GM19193 (cell line): Measurements from ENCODE around the gene RAB13.

Source experiments
- POLR2A ChIP-seq: IDR thresholded peaks from 4 replicates; pipeline ENCODE4 v1.6.1; 2011; ENCODE audit not compliant: insufficient read depth, insufficient read length; ENCODE audit errors: extremely low read depth

RAB13 gene

DNA sequence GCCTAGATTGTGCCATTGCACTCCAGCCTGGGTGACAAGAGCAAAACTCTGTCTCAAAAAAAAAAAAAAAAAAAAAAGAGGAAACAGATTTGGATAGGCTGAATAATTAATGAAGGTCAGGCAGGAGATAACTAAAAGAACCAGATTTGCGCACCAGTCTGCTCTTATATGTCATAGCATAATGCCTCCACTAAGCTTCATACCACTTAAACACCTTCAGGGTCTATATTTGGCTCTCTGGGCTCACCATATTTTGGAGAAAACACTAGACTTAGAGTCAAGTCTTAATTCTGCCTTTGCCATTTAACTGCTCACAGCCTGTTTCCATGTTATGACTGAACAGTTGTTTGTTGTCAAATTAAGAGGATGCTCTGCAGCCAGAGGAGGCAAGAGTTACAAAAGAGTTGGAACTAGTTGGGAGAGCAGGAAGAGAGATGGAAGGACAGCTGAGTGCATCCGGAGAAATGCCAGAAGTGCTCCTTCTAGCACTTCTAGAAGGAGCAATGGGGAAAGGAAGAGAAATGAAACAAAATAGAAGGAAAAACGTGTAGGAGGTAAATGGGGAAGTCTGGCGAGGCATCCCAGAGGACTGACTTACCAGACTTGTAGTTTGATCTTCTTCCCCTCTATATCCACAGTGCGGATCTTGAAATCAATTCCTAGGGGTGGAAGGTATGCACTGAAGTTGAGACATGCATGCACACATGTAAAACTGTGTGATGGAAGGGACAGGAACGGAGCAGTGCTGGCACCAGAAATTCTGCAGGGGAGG lies 1.8 kb downstream of the RAB13 start:
- TF ChIP-seq POLR2A: no peak

DNA sequence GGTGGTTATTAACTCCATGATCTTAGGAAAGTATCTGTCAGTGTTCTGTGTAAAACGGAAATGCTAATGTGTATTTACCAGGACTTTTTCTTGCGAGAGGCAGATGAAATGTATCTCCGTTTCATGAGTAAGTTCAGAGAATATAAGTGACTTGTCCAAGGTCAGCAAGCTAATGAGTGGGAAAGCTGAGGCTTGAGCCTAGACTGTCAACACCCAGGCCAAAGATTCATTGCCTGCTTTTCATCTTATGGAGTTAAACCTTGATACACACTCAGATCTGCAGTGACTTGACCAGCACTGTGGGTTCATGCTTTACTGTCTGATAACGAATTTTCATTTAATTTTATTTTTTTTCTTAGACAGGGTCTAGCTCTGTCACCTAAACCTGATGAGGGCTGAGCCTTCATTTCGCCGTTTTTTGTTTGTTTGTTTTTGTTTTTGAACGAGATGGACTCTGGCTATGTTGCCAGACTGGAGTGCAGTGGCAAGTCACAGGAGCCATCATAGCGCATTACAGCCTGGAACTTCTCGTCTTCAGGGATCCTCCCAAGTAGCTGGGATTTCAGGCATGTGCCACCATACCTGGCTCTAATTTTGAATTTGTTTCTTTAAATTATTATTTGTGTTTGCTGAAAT lies 7.7 kb downstream of the RAB13 start:
- TF ChIP-seq POLR2A: no peak

DNA sequence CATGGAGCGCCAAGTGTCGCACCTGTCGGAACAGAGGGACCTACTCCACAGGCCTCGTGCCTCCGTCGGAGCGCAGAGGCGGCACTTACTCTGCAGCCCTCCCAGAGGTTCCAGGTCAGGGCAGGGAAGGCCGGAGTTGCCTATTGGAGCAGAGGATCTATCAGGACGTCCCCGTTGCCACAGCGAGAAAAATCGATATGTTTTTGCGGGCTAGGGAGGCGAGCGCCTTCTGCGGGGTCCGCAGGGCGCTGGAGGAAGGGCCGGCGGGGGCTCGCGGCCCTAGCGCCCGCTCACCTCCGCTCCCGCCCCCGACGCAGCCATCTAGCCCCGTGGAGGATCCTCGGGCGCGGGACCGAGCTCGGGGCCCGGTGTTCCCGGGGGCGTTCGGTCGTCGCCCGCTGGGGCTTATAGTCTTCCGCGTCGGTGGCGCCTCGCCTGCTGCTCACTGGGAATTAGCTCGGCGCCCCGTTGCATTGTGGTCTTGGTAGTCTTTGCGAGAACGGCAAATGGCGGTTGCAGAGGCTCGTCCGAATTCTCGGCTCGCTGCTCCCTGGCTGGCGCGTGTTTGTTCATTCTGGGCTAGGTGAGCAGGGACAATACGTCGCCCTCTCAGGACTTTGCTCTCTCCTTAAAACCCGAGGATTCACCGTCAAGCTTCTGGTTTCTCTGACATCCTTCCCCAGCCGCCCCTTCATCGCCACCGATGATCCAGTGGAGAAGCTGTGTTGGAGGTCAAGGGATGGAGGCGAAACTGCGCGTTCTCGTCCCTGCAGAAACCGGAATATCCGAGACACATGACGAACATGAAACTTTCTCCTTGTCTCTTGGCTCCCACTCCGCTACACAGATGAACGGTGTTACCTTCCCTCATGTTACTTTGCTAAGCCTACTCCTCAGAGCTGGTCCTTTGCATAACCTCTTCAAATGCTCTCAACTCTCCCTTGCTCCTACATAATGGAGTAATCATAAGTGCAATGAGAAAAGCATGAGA lies 8.6 kb downstream of the RAB13 start, which contains the start of gene JTB:
Gene JTB (minus strand): TSS at position 425 of the 991 bp plus-strand sequence. CDS start 422 bp downstream, at position 3.
- TF ChIP-seq POLR2A: peak; percentile 92

DNA sequence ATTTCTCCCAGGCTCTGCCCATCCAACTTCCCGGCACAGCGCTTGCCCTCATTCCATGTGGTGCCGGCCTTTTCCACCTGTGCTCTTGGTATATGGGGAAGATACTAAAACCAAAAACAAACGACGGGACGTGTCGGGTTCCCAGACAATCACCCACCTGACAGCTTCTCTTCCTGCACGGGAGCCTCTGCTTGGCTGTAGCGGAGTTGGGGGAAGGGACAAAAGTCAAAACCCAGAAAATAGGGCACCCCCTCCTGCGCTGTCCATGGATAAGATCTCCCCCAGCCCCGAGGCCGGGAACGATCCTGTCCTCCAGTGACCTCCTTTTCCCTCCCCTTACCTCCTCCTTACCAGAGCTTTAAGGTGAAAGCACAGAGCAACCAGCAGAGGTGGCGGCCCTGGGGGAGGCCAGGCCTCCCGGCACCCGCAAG lies 9.3 kb downstream of the RAB13 start:
- TF ChIP-seq POLR2A: no peak

DNA sequence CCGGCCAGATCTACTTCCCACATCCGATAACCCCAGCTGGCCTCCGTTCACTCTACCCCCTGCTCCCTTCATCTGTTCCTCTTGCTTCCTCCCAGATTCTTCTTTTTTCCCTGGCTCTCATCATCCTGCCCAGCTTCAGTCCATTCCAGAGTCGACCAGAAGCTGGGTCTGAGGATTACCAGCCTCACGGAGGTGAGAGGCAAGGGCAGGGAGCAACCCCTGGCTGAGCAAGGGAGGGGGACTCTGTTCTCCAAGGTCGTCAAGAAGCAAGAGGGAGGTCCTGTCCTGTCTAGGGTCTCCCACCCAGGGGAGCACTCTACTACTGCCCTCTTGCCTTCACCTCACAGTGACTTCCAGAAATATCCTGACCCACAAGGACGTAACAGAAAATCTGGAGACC lies 12.6 kb downstream of the RAB13 start:
- TF ChIP-seq POLR2A: no peak

DNA sequence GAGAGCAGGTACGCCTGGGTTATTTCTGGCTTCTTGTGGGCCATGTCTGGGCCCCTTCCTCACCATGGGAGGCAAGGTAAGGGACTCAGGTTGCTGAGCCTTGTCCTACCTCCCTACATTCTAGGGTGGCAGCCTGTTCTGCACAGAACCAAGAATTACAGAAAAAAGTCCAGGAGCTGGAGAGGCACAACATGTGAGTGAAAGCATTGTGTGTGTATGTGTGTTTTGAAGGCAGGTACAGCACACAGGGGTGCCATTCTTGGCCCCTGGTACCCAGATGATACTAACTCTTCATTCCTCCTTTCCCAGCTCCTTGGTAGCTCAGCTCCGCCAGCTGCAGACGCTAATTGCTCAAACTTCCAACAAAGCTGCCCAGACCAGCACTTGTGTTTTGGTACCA lies 13.1 kb downstream of the RAB13 start:
- no peak for TF ChIP-seq POLR2A

DNA sequence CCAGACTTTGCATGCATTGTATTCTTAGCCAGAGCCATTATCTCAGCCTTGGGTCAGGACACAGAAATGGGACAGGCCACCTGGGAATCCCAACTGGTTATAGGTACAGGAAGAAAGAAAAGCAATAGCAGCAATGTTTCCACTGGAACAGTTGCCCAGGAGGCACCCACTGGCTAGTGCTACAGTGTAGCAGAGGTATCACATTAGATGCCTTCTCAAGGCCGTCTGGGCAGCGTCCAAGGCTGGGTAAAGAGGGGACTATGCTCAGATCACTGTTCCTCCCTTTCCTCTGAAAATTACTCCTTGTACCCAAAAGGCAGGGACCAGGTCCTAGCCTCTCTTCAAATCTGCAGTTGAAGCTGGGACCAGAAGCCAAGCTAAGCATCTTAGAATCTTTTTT lies 15.8 kb downstream of the RAB13 start:
- no peak for TF ChIP-seq POLR2A

DNA sequence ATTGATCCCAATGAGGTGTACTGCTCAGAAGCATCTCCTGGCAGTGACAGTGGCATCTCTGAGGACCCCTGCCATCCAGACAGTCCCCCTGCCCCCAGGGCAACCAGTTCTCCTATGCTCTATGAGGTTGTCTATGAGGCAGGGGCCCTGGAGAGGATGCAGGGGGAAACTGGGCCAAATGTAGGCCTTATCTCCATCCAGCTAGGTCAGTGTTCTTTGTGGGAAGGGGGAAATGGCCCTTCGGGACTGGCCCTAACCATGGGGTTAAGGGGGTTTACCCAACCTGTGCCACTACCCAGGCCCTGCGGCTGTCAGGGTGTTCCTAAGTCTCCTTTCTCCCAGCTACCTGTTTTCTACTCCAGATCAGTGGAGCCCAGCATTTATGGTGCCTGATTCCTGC lies 17.2 kb downstream of the RAB13 start:
- no peak for TF ChIP-seq POLR2A

DNA sequence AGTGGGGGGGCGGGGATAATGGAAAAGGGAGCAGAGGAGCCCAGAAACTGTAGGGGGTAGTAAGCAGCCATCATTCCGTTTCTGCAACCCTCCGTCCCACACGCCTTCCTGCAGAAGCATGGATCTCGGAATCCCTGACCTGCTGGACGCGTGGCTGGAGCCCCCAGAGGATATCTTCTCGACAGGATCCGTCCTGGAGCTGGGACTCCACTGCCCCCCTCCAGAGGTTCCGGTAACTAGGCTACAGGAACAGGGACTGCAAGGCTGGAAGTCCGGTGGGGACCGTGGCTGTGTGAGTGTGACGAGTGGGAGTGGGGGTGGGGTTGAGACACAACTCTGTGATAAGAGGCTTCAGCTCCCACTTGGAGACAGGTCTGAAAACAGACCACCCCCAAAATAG lies 17.7 kb downstream of the RAB13 start:
- no peak for TF ChIP-seq POLR2A

DNA sequence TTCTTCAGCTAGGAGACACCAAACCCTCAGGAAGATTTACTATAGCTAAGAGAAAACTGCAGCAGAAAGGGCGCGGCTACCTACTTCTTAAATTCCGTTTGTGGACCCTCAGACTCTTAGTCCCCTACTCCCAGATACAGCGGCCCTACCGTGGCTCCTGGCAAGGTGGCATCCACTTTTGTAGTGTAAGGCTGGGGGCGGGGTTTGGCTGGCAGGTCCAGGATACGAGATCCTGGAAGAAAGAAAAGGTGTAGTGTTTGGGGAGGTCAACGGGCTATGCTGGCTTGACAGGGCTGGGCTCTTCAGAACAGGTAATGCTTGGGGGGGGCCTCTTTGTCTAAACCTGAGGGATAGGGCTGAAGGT lies 18.2 kb downstream of the RAB13 start:
- TF ChIP-seq POLR2A: no peak

DNA sequence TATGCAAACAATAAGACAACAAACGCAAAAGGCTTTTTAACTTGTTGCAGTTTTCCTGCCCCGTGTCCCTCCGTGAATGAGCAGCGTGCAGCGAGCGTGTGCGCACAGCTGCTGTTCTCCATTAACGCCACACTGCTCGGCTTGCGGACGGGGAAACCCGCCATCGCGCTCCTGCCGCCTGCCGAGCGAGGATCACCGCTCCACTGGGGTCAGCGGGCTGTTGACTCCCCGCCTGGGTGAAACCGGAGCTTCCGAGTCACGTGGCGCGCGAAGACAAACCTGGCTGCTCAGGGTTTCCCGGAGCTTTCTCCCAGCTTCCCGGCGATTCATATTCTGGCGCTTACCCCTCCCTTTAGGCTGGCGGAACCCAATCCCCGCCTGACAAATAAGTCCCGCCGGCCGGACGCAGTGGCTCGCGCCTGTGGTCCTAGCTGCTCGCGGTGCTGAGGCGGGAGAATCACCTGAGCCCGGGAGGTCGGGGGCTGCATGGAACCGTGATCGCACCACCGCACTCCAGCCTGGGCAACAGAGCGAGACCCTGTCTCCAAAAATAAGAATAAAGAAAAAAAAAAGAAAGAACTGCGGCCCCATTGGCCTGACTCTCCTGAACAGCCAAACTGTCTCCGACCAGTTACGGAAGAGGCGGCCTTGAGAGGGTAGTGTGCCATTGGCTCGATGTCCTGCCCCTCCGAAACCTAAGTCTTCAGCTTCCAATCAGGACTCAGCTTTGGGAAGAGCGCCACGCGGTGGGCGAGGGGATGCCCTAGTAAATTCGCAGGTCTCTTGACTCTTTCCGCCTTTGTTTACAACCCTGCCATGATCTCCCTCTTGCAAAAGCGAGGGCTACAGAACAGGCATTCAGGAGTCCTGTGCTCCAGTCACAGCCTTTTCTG lies 18.8 kb downstream of the RAB13 start, which contains the start of gene CREB3L4:
Gene CREB3L4 (plus strand): TSS at position 796 of the 893 bp plus-strand sequence. CDS start 624 bp downstream, outside the sequence.
- peak; percentile 78 for TF ChIP-seq POLR2A

DNA sequence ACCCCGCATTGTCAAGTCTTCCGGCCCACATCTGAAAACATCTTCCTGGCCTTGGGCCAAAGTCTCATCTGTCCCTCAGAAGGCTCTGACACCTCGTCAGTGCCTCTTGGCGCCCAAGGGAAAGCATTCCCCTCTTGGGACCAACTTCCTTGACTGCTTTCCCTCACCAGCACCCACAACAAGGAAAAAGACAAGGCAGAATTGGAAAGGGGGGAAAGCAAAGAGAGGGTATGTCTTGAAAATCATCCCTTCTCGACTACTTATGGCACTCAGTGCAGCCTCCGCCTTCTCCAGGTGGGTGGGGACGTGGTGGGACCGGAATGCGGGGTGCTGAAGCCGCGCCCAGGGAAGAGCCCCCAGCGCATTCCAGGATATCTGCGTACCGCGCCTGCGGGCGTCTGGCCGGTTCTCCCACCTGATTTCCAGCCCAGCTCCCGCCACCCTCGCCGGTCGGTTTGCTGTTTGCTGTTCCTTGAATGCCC lies 22.2 kb downstream of the RAB13 start:
- TF ChIP-seq POLR2A: no peak

DNA sequence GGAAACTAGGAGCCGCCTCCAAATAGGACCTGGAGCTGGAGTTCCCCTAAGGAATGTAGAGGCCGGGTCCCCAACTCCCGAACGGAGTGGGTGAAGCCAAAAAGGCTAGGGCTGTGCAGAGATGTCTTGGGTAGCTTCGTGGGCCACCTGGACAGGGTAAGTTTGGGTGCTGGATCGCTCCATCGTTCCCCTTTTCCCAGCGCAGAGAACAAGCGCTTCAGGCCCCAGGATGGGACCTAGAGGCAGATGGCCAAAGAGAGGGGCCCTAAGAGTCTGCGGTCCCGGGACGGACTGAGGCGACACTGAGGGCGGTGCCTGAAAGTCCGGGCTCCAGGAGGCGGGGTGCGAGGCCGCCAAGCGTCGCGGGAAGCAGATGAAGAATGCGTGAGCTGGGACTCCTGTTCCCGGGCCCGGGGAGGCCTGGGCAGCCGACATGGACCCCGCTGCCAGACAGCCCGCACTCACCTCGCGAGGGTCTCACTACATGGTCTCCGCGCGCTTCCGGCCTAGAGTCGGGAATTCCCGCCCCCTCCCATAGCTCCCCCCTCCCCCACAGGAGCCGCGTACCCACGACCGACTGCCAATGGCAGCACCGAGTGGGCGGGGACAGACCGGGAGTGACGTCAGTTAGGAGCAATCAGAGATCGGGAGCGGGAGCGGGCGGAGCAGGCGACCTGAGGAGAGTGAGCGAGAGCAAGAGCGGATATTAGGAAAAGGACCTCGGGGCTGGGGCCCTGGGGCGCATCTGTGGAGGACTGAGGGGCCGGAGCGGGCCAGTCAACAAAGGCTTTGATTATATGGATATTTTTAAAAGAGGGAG lies 22.9 kb downstream of the RAB13 start, which contains the start of gene SLC39A1:
Gene SLC39A1 (minus strand): TSS at position 508 of the 820 bp plus-strand sequence. CDS start 822 bp downstream, outside the sequence.
- TF ChIP-seq POLR2A: peak; percentile 78
